Loucy (cell line): ENCODE measurements around the gene AACS.

ENCODE experiments used
- H2AFZ ChIP-seq: fragments of 200-600 bp; sonication (generic); 2 replicates; pipeline ENCODE4 v1.6.0; 2016; ENCODE audit warnings: antibody characterized with exemption, mild to moderate bottlenecking, low read length, moderate library complexity
- H3F3A ChIP-seq: fragments of 200-600 bp; 2 replicates; pipeline ENCODE4 v1.6.0; 2016; ENCODE audit warnings: antibody characterized with exemption, low read depth, mild to moderate bottlenecking
- H3K27me3 ChIP-seq: fragments of 200-600 bp; sonication (generic); 2 replicates; pipeline ENCODE4 v1.6.1; 2014; ENCODE audit warnings: low read length, mild to moderate bottlenecking; ENCODE audit not compliant: insufficient read depth, poor library complexity, severe bottlenecking
- H3K36me3 ChIP-seq: fragments of 200-600 bp; sonication (generic); 2 replicates; pipeline ENCODE4 v1.6.1; 2016; ENCODE audit warnings: low read length; ENCODE audit not compliant: insufficient read depth
- H3K4me1 ChIP-seq: fragments of 200-600 bp; sonication (generic); 2 replicates; pipeline ENCODE4 v1.5.1; 2014; ENCODE audit warnings: low read length, mild to moderate bottlenecking; ENCODE audit not compliant: insufficient read depth, poor library complexity, severe bottlenecking
- H3K4me2 ChIP-seq: fragments of 200-600 bp; sonication (generic); 2 replicates; pipeline ENCODE4 v1.6.0; 2014; ENCODE audit warnings: antibody characterized with exemption, low read length, low read depth, mild to moderate bottlenecking; ENCODE audit not compliant: poor library complexity, severe bottlenecking
- H3K4me3 ChIP-seq: fragments of 200-600 bp; sonication (generic); 2 replicates; pipeline ENCODE4 v1.5.1; 2014; ENCODE audit warnings: low read length, mild to moderate bottlenecking, mixed read lengths; ENCODE audit not compliant: poor library complexity, severe bottlenecking
- H3K79me2 ChIP-seq: fragments of 200-600 bp; sonication (generic); 2 replicates; pipeline ENCODE4 v1.6.1; 2014; ENCODE audit warnings: low read length; ENCODE audit not compliant: insufficient read depth
- H3K9ac ChIP-seq: fragments of 200-600 bp; sonication (generic); 2 replicates; pipeline ENCODE4 v1.6.0; 2014; ENCODE audit warnings: mild to moderate bottlenecking, low read depth, low read length, moderate library complexity; ENCODE audit not compliant: poor library complexity, severe bottlenecking
- H3K9me2 ChIP-seq: fragments of 200-600 bp; sonication (generic); replicated peaks from 2 replicates; pipeline ENCODE4 v1.6.1; 2016; ENCODE audit warnings: low read depth, low read length, mixed read lengths
- H3K9me3 ChIP-seq: fragments of 200-600 bp; sonication (generic); 2 replicates; pipeline ENCODE4 v1.6.1; 2014; ENCODE audit warnings: mild to moderate bottlenecking, antibody characterized with exemption, low read length, low read depth; ENCODE audit not compliant: insufficient read depth
- H4K20me1 ChIP-seq: fragments of 200-600 bp; sonication (generic); 2 replicates; pipeline ENCODE4 v1.6.0; 2014; ENCODE audit warnings: antibody characterized with exemption, low read length, mild to moderate bottlenecking; ENCODE audit not compliant: insufficient read depth, poor library complexity, severe bottlenecking
- CTCF ChIP-seq: fragments of 200-600 bp; sonication (generic); conservative IDR thresholded peaks from 2 replicates; pipeline ENCODE4 v1.5.1; 2014; ENCODE audit warnings: mild to moderate bottlenecking, antibody characterized with exemption, low read length
- EZH2phosphoT487 ChIP-seq: fragments of 200-600 bp; IDR thresholded peaks from 2 replicates; pipeline ENCODE4 v1.6.1; 2018; ENCODE audit warnings: antibody characterized with exemption, mild to moderate bottlenecking, moderate library complexity, borderline replicate concordance

AACS gene

DNA sequence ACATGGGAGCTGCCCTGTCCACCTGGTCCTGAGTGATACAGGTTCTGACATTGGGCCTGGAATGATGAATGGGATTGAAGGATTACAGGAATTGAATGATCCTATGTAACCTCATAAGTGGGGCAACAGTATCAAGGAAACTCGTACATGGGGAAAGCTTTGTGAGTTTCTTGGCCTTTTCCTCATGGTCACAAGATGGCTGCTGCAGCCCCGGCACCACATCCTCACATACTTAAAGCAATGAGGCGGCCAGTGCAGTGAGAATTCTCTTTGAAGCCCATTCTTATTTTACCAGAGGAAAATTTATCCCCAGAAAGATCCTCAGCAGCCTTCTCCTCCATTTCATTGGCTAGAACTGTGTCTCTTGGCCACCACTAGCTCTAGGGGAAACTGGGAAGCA, 91.9 kb downstream of the AACS start:
- Histone ChIP-seq H3F3A (no peaks in the 10 kb centered on the region), H3K4me2 (no peak overlapping the region), H3K9me2 (no peaks in the 10 kb centered on the region), H3K9ac (no peak overlapping the region), H3K79me2 (no peaks in the 10 kb centered on the region), H3K4me1 (no peaks in the 10 kb centered on the region), H3K9me3 (no peaks in the 10 kb centered on the region), H3K27me3 (no peaks in the 10 kb centered on the region), H4K20me1 (no peaks in the 10 kb centered on the region), H3K4me3 (no peak overlapping the region), H3K36me3 (no peaks in the 10 kb centered on the region), H2AFZ (no peak overlapping the region)
- TF ChIP-seq CTCF (no peak), EZH2phosphoT487 (no peak)

GRCh38 chr12:125159702-125160101, 94.5 kb downstream of the AACS start:
- Histone ChIP-seq H3K4me2 (no peak overlapping the region), H3K9me2 (no peaks in the 10 kb centered on the region), H3F3A (no peaks in the 10 kb centered on the region), H3K9me3 (no peaks in the 10 kb centered on the region), H3K4me3 (no peak overlapping the region), H3K36me3 (no peaks in the 10 kb centered on the region), H2AFZ (no peak overlapping the region), H3K27me3 (no peaks in the 10 kb centered on the region), H3K4me1 (no peaks in the 10 kb centered on the region), H4K20me1 (no peaks in the 10 kb centered on the region), H3K79me2 (no peaks in the 10 kb centered on the region), H3K9ac (no peak overlapping the region)
- TF ChIP-seq CTCF (no peak), EZH2phosphoT487 (no peak)

DNA sequence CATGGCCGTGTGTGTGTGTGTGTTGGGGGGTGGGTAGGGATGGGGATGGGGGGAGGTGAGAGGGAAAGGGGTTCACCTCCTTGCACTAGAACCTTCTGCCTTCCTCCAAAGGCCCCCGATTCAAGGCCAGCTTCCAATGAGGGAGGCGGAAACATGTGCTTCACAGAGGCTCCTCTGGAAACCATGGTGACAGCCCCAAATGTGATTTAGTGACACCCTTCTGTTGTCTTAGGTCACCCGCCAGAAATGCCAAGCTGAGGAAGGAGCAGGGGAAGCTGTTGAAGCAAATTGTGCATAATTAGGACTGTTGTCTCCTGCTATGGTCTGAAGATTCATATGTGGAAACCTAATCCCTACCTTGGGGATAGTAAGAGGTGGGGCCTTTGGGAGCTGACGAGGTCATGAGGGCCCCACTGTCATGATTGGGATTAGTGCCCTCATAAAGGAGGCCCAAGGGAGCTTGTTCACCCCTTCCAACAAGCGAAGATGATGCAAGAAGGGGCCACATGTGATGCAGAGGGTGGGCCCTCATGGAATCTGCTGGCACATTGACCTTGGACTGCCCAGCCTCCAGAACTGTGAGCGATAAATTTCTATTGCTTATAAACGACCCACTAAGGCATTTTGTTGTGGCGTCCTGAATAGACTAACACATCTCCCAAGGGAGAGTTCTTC, 95.2 kb downstream of the AACS start:
- no peaks in the 10 kb centered on the region for H3K9me2 ChIP-seq
- H2AFZ ChIP-seq = no peak overlapping the region
- H3K4me1 ChIP-seq = no peaks in the 10 kb centered on the region
- H3K79me2 ChIP-seq = no peaks in the 10 kb centered on the region
- no peaks in the 10 kb centered on the region for H3F3A ChIP-seq
- H4K20me1 ChIP-seq = no peaks in the 10 kb centered on the region
- no peak overlapping the region for H3K4me2 ChIP-seq
- TF ChIP-seq EZH2phosphoT487 (no peak), CTCF (no peak)
- H3K36me3 ChIP-seq = no peaks in the 10 kb centered on the region
- no peak overlapping the region for H3K4me3 ChIP-seq
- H3K9me3 ChIP-seq = no peaks in the 10 kb centered on the region
- H3K9ac ChIP-seq = no peak overlapping the region
- H3K27me3 ChIP-seq = no peaks in the 10 kb centered on the region
